HepG2 (cell line): ENCODE measurements around the gene ZNF773. TPM values are rescaled to one million over a fixed set of nuclear protein-coding genes. Genes with fewer than 3 reads are reported as not detected.
A peak's percentile ranks its signal among the peaks of the same experiment; 100 is the strongest.

Experiments used
- ATRX ChIP-seq: sonication (generic); formaldehyde crosslinking; IDR thresholded peaks from 2 replicates; pipeline ENCODE4 v1.4.0; 2020; ENCODE audit warnings: missing genetic modification reagents, borderline replicate concordance
- NFAT5 ChIP-seq: sonication (generic); formaldehyde crosslinking; IDR thresholded peaks from 2 replicates; pipeline ENCODE4 v1.4.0; 2020; ENCODE audit warnings: missing genetic modification reagents
- PTBP1 ChIP-seq: fragments of 200-400 bp; formaldehyde crosslinking; IDR thresholded peaks from 2 replicates; pipeline ENCODE4 v1.6.1; 2018; ENCODE audit warnings: low read length, low read depth; ENCODE audit not compliant: poor library complexity, severe bottlenecking
- THRA ChIP-seq: sonication (generic); formaldehyde crosslinking; IDR thresholded peaks from 2 replicates; pipeline ENCODE4 v1.4.0; 2020; ENCODE audit warnings: missing genetic modification reagents, borderline replicate concordance
- ZNF263 ChIP-seq: sonication (generic); formaldehyde crosslinking; IDR thresholded peaks from 2 replicates; pipeline ENCODE4 v1.4.0; 2020; ENCODE audit warnings: missing genetic modification reagents
- ZNF296 ChIP-seq: sonication (generic); formaldehyde crosslinking; conservative IDR thresholded peaks from 2 replicates; pipeline ENCODE4 v1.5.0; 2020; ENCODE audit warnings: mild to moderate bottlenecking, missing genetic modification reagents
- ZNF30 ChIP-seq: sonication (generic); formaldehyde crosslinking; IDR thresholded peaks from 2 replicates; pipeline ENCODE4 v1.5.0; 2020; ENCODE audit warnings: mild to moderate bottlenecking, missing genetic modification reagents
- ZNF318 ChIP-seq: sonication (generic); formaldehyde crosslinking; IDR thresholded peaks from 2 replicates; pipeline ENCODE4 v1.4.0; 2020; ENCODE audit warnings: mild to moderate bottlenecking, missing genetic modification reagents
- ZNF335 ChIP-seq: sonication (generic); formaldehyde crosslinking; IDR thresholded peaks from 2 replicates; pipeline ENCODE4 v1.4.0; 2020; ENCODE audit warnings: missing genetic modification reagents
- ZNF446 ChIP-seq: sonication (generic); formaldehyde crosslinking; IDR thresholded peaks from 2 replicates; pipeline ENCODE4 v1.5.0; 2020; ENCODE audit warnings: mild to moderate bottlenecking, missing genetic modification reagents
- ZNF543 ChIP-seq: sonication (generic); formaldehyde crosslinking; IDR thresholded peaks from 2 replicates; pipeline ENCODE4 v1.4.0; 2020; ENCODE audit warnings: mild to moderate bottlenecking, missing genetic modification reagents
- ZNF564 ChIP-seq: sonication (generic); formaldehyde crosslinking; IDR thresholded peaks from 2 replicates; pipeline ENCODE4 v1.8.1; 2023; ENCODE audit warnings: mild to moderate bottlenecking, missing genetic modification reagents
- ZNF577 ChIP-seq: sonication (generic); formaldehyde crosslinking; IDR thresholded peaks from 2 replicates; pipeline ENCODE4 v1.4.0; 2020; ENCODE audit warnings: mild to moderate bottlenecking, low read depth, missing genetic modification reagents, borderline replicate concordance
- ZNF737 ChIP-seq: sonication (generic); formaldehyde crosslinking; IDR thresholded peaks from 2 replicates; pipeline ENCODE4 v1.5.0; 2020; ENCODE audit warnings: missing genetic modification reagents, mild to moderate bottlenecking, borderline replicate concordance
- polyA plus RNA-seq, 8 experiments: library from polyadenylated mRNA; depleted of rRNA in 3 of 8; stranded (reverse) in 7 of 8; unstranded in 1 of 8; fragments of >200 nt; fragmentation: Illumina TruSeq in 4 of 8; extraction: Trizol in 4 of 8; gene quantifications; 2 replicates each; pipeline versions ENCODE4 v1.2.1 to v1.2.3, GENCODE V29; 2011 to 2016; ENCODE audit warnings: low read depth in 4 of 8, missing spikeins in 1 of 8, mixed read lengths in 1 of 8; ENCODE audit not compliant: insufficient read depth in 1 of 8
- total RNA-seq, 5 experiments: library from RNA; depleted of rRNA; stranded (reverse); fragments of >200 nt; fragmentation: Illumina TruSeq; extraction: Trizol; gene quantifications; 2 replicates each; pipeline ENCODE4 v1.2.3, GENCODE V29; 2016; ENCODE audit warnings: low read depth in 1 of 5

The ZNF773 gene
- total and polyA plus RNA-seq, 2 of the 13 experiments (the other 11 are each of a cell fraction or from before 2014, with no cell fraction given), result 5.7 to 6.7 TPM

GRCh38 chr19:57477191-57478008, 22.3 kb upstream of the ZNF773 start, which contains the start of gene ZNF772 (continued):
- TF ChIP-seq ZNF318 (CRISPR knock-in tag) (no peak), ZNF30 (CRISPR knock-in tag) (no peak), ZNF564 (no peak), ZNF263 (CRISPR knock-in tag) (no peak), ATRX (CRISPR knock-in tag) (no peak), NFAT5 (no peak), ZNF296 (CRISPR knock-in tag) (no peak), PTBP1 (no peak), ZNF446 (CRISPR knock-in tag) (no peak), ZNF543 (CRISPR knock-in tag) (0 out of 2 replicates have a peak, but pooled peaks have one; percentile 15), ZNF737 (CRISPR knock-in tag) (no peak), ZNF335 (CRISPR knock-in tag) (peak; percentile 41; the same call in 1 of the 2 replicates), ZNF577 (CRISPR knock-in tag) (no peak), THRA (CRISPR knock-in tag) (no peak)
